HG02981 (cell line): ENCODE data around the gene KLHDC9.
A peak's percentile ranks its signal among the peaks of the same experiment; 100 is the strongest.
"Not testable (repeated sequence)": the region's sequence is repeated elsewhere in the genome, so short reads cannot be mapped to it uniquely, and the experiment has no call there.

Experiments
- ATAC-seq: cut with Tn5 transposase; IDR thresholded peaks from one replicate; pipeline ENCODE4 v1.9.1; 2021; ENCODE audit warnings: mild to moderate bottlenecking, moderate library complexity; ENCODE audit not compliant: unreplicated experiment

The KLHDC9 gene

GRCh38 chr1:161098210-161099068 lies at the start of gene KLHDC9:
Gene KLHDC9, plus strand, starts transcription at chr1:161098361. Its CDS starts 175 bp downstream, at chr1:161098536.
- peak; percentile 69 for ATAC-seq

- ATAC-seq, result no peak
These were observed 49.0 kb upstream of the KLHDC9 start for GRCh38 chr1:161048949-161049722.

- ATAC-seq, result no peak
These were observed 46.9 kb upstream of the KLHDC9 start for GRCh38 chr1:161051219-161051618.

GRCh38 chr1:161052899-161053298 lies 45.3 kb upstream of the KLHDC9 start:
- no peak for ATAC-seq

GRCh38 chr1:161054232-161054631 lies 43.9 kb upstream of the KLHDC9 start:
- ATAC-seq, result no peak

GRCh38 chr1:161054805-161055204 lies 43.4 kb upstream of the KLHDC9 start:
- ATAC-seq, result no peak

- ATAC-seq, result no peak
These were observed 38.9 kb upstream of the KLHDC9 start for GRCh38 chr1:161059293-161059692.

GRCh38 chr1:161061419-161061818 lies 36.7 kb upstream of the KLHDC9 start:
- no peak for ATAC-seq

GRCh38 chr1:161063936-161064335 lies 34.2 kb upstream of the KLHDC9 start:
- not testable (repeated sequence) for ATAC-seq

- ATAC-seq, result not testable (repeated sequence)
These were observed 32.5 kb upstream of the KLHDC9 start for GRCh38 chr1:161065681-161066080.

- ATAC-seq, result no peak
These were observed 31.5 kb upstream of the KLHDC9 start for GRCh38 chr1:161066694-161067093.

GRCh38 chr1:161068306-161069234 lies 29.6 kb upstream of the KLHDC9 start:
- peak; percentile 45 for ATAC-seq

GRCh38 chr1:161069241-161069640 lies 28.9 kb upstream of the KLHDC9 start:
- ATAC-seq, result no peak

- peak; percentile 84 for ATAC-seq
These were observed 28.4 kb upstream of the KLHDC9 start, which contains the start of gene ARHGAP30 for GRCh38 chr1:161069731-161070270. Gene ARHGAP30, minus strand, starts transcription at chr1:161069891. Its CDS starts 267 bp downstream, at chr1:161069624.

- no peak for ATAC-seq
These were observed 27.4 kb upstream of the KLHDC9 start for GRCh38 chr1:161070761-161071160.

GRCh38 chr1:161071886-161072371 lies 26.2 kb upstream of the KLHDC9 start:
- ATAC-seq, result no peak

GRCh38 chr1:161072751-161073449 lies 25.3 kb upstream of the KLHDC9 start:
- no peak for ATAC-seq

GRCh38 chr1:161073474-161074121 lies 24.6 kb upstream of the KLHDC9 start:
- no peak for ATAC-seq
